SJSA1 (cell line): ENCODE results near the gene NACC2. TPM values are rescaled to one million over a fixed set of nuclear protein-coding genes. Genes with fewer than 3 reads are reported as not detected.

Source experiments
- DNase-seq, 2 experiments: peaks; one replicate each; pipeline ENCODE4 v3.0.0-alpha.2; 2015 to 2020; ENCODE audit warnings: low spot score in 2 of 2, low read depth in 1 of 2
- H3K27ac ChIP-seq: fragments of 250-450 bp; sonication (Bioruptor Pico); 2 replicates; pipeline ENCODE4 v1.5.1; 2020; ENCODE audit warnings: mild to moderate bottlenecking, moderate library complexity
- H3K27me3 ChIP-seq: fragments of 250-450 bp; sonication (Bioruptor Pico); replicated peaks from 2 replicates; pipeline ENCODE4 v1.5.1; 2020; ENCODE audit warnings: mild to moderate bottlenecking, moderate library complexity
- H3K36me3 ChIP-seq: fragments of 250-450 bp; sonication (Bioruptor Pico); 2 replicates; pipeline ENCODE4 v1.5.1; 2020; ENCODE audit warnings: mild to moderate bottlenecking
- H3K4me1 ChIP-seq: fragments of 250-450 bp; sonication (Bioruptor Pico); replicated peaks from 2 replicates; pipeline ENCODE4 v1.6.1; 2021; ENCODE audit warnings: mild to moderate bottlenecking
- H3K4me3 ChIP-seq: fragments of 250-450 bp; sonication (Bioruptor Pico); 2 replicates; pipeline ENCODE4 v1.5.1; 2020; ENCODE audit warnings: mild to moderate bottlenecking
- H3K9me3 ChIP-seq: fragments of 250-450 bp; sonication (Bioruptor Pico); replicated peaks from 2 replicates; pipeline ENCODE4 v1.5.1; 2020; ENCODE audit warnings: mild to moderate bottlenecking
- total RNA-seq: library from RNA; depleted of rRNA; stranded (reverse); fragments of >200 nt; shearing (Covaris generic); gene quantifications from 2 replicates; pipeline ENCODE4 v1.2.3, GENCODE V29; 2014

NACC2 gene
- total RNA-seq, 1 experiment from 2014 or later: 20.2 TPM

GRCh38 chr9:136052991-136053756, 41.9 kb downstream of the NACC2 start:
- Histone ChIP-seq H3K9me3 (no peaks in the 10 kb centered on the region), H3K27me3 (no peaks in the 10 kb centered on the region), H3K27ac (peak overlapping the region; percentile 84), H3K4me1 (peaks cover 46% of the 10 kb centered on the region), H3K4me3 (peak overlapping the region; percentile 26), H3K36me3 (peaks cover 25% of the 10 kb centered on the region)
- DNase-seq: peak in 1 of 2 experiments; percentile 33

- H3K4me1 ChIP-seq: peaks cover 46% of the 10 kb centered on the region
- peak; percentile 70 to 79 for DNase-seq
- no peaks in the 10 kb centered on the region for H3K27me3 ChIP-seq
- peak overlapping the region; percentile 84 for H3K27ac ChIP-seq
- no peaks in the 10 kb centered on the region for H3K9me3 ChIP-seq
- peak overlapping the region; percentile 26 for H3K4me3 ChIP-seq
- peaks cover 32% of the 10 kb centered on the region for H3K36me3 ChIP-seq
Observed at GRCh38 chr9:136052472-136052880, 42.6 kb downstream of the NACC2 start.

- Histone ChIP-seq H3K4me1 (peaks cover 46% of the 10 kb centered on the region), H3K9me3 (no peaks in the 10 kb centered on the region), H3K27me3 (no peaks in the 10 kb centered on the region), H3K4me3 (peak overlapping the region; percentile 53), H3K27ac (peak overlapping the region; percentile 84), H3K36me3 (peaks cover 38% of the 10 kb centered on the region)
- peak; percentile 90 to 93 for DNase-seq
Observed at GRCh38 chr9:136051837-136052471, 43.1 kb downstream of the NACC2 start.

GRCh38 chr9:136051453-136051836, 43.6 kb downstream of the NACC2 start:
- H3K4me1 ChIP-seq: peaks cover 44% of the 10 kb centered on the region

GRCh38 chr9:136050701-136051452, 44.2 kb downstream of the NACC2 start:
- peak; percentile 19 to 42 for DNase-seq
- peak overlapping the region; percentile 84 for H3K27ac ChIP-seq
- H3K4me3 ChIP-seq: peak overlapping the region; percentile 53

More at GRCh38 chr9:136051453-136051836, 43.6 kb downstream of the NACC2 start:
- H3K9me3 ChIP-seq: no peaks in the 10 kb centered on the region
- H3K36me3 ChIP-seq: peaks cover 39% of the 10 kb centered on the region
- H3K27me3 ChIP-seq: no peaks in the 10 kb centered on the region
- H3K4me3 ChIP-seq: peak overlapping the region; percentile 53
- DNase-seq: peak in 1 of 2 experiments; percentile 45
- H3K27ac ChIP-seq: peak overlapping the region; percentile 84

GRCh38 chr9:136050266-136050700, 44.8 kb downstream of the NACC2 start:
- H3K36me3 ChIP-seq: peaks cover 42% of the 10 kb centered on the region
- no peaks in the 10 kb centered on the region for H3K27me3 ChIP-seq
- peaks cover 41% of the 10 kb centered on the region for H3K4me1 ChIP-seq
- H3K9me3 ChIP-seq: no peaks in the 10 kb centered on the region
- H3K4me3 ChIP-seq: peak overlapping the region; percentile 53; the same call in 1 of the 2 replicates
- peak in 1 of 2 experiments; percentile 44 for DNase-seq
- H3K27ac ChIP-seq: no peak overlapping the region

More at GRCh38 chr9:136050701-136051452, 44.2 kb downstream of the NACC2 start:
- no peaks in the 10 kb centered on the region for H3K9me3 ChIP-seq
- peaks cover 41% of the 10 kb centered on the region for H3K4me1 ChIP-seq
- peaks cover 41% of the 10 kb centered on the region for H3K36me3 ChIP-seq
- no peaks in the 10 kb centered on the region for H3K27me3 ChIP-seq

GRCh38 chr9:136049491-136050265, 45.4 kb downstream of the NACC2 start:
- Histone ChIP-seq H3K4me1 (peaks cover 41% of the 10 kb centered on the region), H3K27ac (no peak overlapping the region), H3K27me3 (no peaks in the 10 kb centered on the region), H3K4me3 (no peak overlapping the region), H3K36me3 (peaks cover 48% of the 10 kb centered on the region), H3K9me3 (no peaks in the 10 kb centered on the region)
- no peak for DNase-seq

GRCh38 chr9:136048560-136049411, 46.3 kb downstream of the NACC2 start:
- no peak overlapping the region for H3K4me3 ChIP-seq
- DNase-seq: no peak
- H3K27me3 ChIP-seq: no peaks in the 10 kb centered on the region
- H3K36me3 ChIP-seq: peaks cover 46% of the 10 kb centered on the region
- peaks cover 35% of the 10 kb centered on the region for H3K4me1 ChIP-seq
- H3K9me3 ChIP-seq: no peaks in the 10 kb centered on the region
- H3K27ac ChIP-seq: no peak overlapping the region

GRCh38 chr9:136047775-136048559, 47.1 kb downstream of the NACC2 start:
- Histone ChIP-seq H3K4me1 (peaks cover 27% of the 10 kb centered on the region), H3K4me3 (no peak overlapping the region), H3K9me3 (no peaks in the 10 kb centered on the region), H3K27me3 (no peaks in the 10 kb centered on the region), H3K27ac (no peak overlapping the region), H3K36me3 (peaks cover 45% of the 10 kb centered on the region)
- no peak for DNase-seq

GRCh38 chr9:136047076-136047774, 47.9 kb downstream of the NACC2 start:
- Histone ChIP-seq H3K27ac (no peak overlapping the region), H3K36me3 (peaks cover 45% of the 10 kb centered on the region), H3K4me1 (peaks cover 20% of the 10 kb centered on the region), H3K9me3 (no peaks in the 10 kb centered on the region), H3K4me3 (no peak overlapping the region), H3K27me3 (no peaks in the 10 kb centered on the region)
- no peak for DNase-seq

GRCh38 chr9:136046554-136046920, 48.6 kb downstream of the NACC2 start:
- no peaks in the 10 kb centered on the region for H3K9me3 ChIP-seq
- H3K36me3 ChIP-seq: peaks cover 45% of the 10 kb centered on the region
- H3K4me3 ChIP-seq: no peak overlapping the region
- DNase-seq: no peak
- H3K27ac ChIP-seq: no peak overlapping the region
- H3K4me1 ChIP-seq: peaks cover 16% of the 10 kb centered on the region
- H3K27me3 ChIP-seq: no peaks in the 10 kb centered on the region
